SK-N-SH treated with all-trans-retinoic acid at 6 μM for 48 hours (cell line): Measurements from ENCODE around the gene ADGRG6.

Experiments
- ATAC-seq: fragments of 200-7000 bp; cut with Tn5 transposase; 3 replicates; pipeline ENCODE4 v1.9.1; 2020; ENCODE audit warnings: mild to moderate bottlenecking, moderate library complexity
- ARNTL ChIP-seq: fragments of 450-650 bp; formaldehyde crosslinking; IDR thresholded peaks from 2 replicates; pipeline ENCODE4 v1.5.0; 2020; ENCODE audit warnings: low read depth, mild to moderate bottlenecking, moderate library complexity, borderline replicate concordance
- CSDC2 ChIP-seq: fragments of 250-450 bp; sonication (Bioruptor Pico); IDR thresholded peaks from 2 replicates; pipeline ENCODE4 v1.5.0; 2020; ENCODE audit warnings: mild to moderate bottlenecking, moderate library complexity
- CSRNP3 ChIP-seq: fragments of 250-450 bp; sonication (Bioruptor Pico); IDR thresholded peaks from 2 replicates; pipeline ENCODE4 v1.5.1; 2021; ENCODE audit warnings: mild to moderate bottlenecking, moderate library complexity
- ESRRG ChIP-seq: fragments of 250-450 bp; sonication (Bioruptor Pico); IDR thresholded peaks from 2 replicates; pipeline ENCODE4 v1.6.1; 2021; ENCODE audit warnings: mild to moderate bottlenecking
- OSR1 ChIP-seq: fragments of 250-450 bp; sonication (Bioruptor Pico); IDR thresholded peaks from 2 replicates; pipeline ENCODE4 v1.8.0; 2022; ENCODE audit warnings: moderate library complexity, mild to moderate bottlenecking, inconsistent platforms
- PATZ1 ChIP-seq: fragments of 250-450 bp; sonication (Bioruptor Pico); IDR thresholded peaks from 2 replicates; pipeline ENCODE4 v1.8.0; 2020; ENCODE audit warnings: mild to moderate bottlenecking, moderate library complexity, borderline replicate concordance
- PPARA ChIP-seq: fragments of 250-450 bp; sonication (Bioruptor Pico); IDR thresholded peaks from 2 replicates; pipeline ENCODE4 v1.5.0; 2020; ENCODE audit warnings: mild to moderate bottlenecking, borderline replicate concordance
- RARB ChIP-seq: fragments of 250-450 bp; sonication (Bioruptor Pico); IDR thresholded peaks from 2 replicates; pipeline ENCODE4 v1.8.0; 2021; ENCODE audit warnings: mild to moderate bottlenecking, moderate library complexity
- SNAI2 ChIP-seq: fragments of 250-450 bp; sonication (Bioruptor Pico); IDR thresholded peaks from 2 replicates; pipeline ENCODE4 v1.5.0; 2020; ENCODE audit warnings: mild to moderate bottlenecking, moderate library complexity
- TCF4 ChIP-seq: fragments of 250-450 bp; sonication (Bioruptor Pico); IDR thresholded peaks from 2 replicates; pipeline ENCODE4 v1.8.0; 2021; ENCODE audit warnings: mild to moderate bottlenecking, moderate library complexity, borderline replicate concordance
- TOX ChIP-seq: fragments of 250-450 bp; sonication (Bioruptor Pico); IDR thresholded peaks from 2 replicates; pipeline ENCODE4 v1.8.0; 2021; ENCODE audit warnings: mild to moderate bottlenecking, moderate library complexity, borderline replicate concordance
- ZC3H10 ChIP-seq: fragments of 250-450 bp; sonication (Bioruptor Pico); IDR thresholded peaks from 2 replicates; pipeline ENCODE4 v1.5.1; 2021; ENCODE audit warnings: mild to moderate bottlenecking, moderate library complexity
- ZFP3 ChIP-seq: fragments of 250-450 bp; sonication (Bioruptor Pico); IDR thresholded peaks from 2 replicates; pipeline ENCODE4 v1.5.0; 2020; ENCODE audit warnings: mild to moderate bottlenecking, moderate library complexity
- ZFP30 ChIP-seq: fragments of 450-650 bp; formaldehyde crosslinking; IDR thresholded peaks from 2 replicates; pipeline ENCODE4 v1.5.0; 2022; ENCODE audit warnings: mild to moderate bottlenecking, moderate library complexity
- ZNF565 ChIP-seq: fragments of 450-650 bp; formaldehyde crosslinking; conservative IDR thresholded peaks from 2 replicates; pipeline ENCODE4 v1.5.0; 2020; ENCODE audit warnings: low read depth, mild to moderate bottlenecking, moderate library complexity
- ZNF70 ChIP-seq: fragments of 450-650 bp; formaldehyde crosslinking; IDR thresholded peaks from 2 replicates; pipeline ENCODE4 v1.5.0; 2020; ENCODE audit warnings: mild to moderate bottlenecking, moderate library complexity
- TF ChIP-seq, protein P1 (sequence below): fragments of 250-450 bp; sonication (Bioruptor Pico); IDR thresholded peaks from 2 replicates; pipeline ENCODE4 v1.5.1; 2020; ENCODE audit warnings: low read depth, mild to moderate bottlenecking, moderate library complexity
- TF ChIP-seq, protein P2 (sequence below): fragments of 250-450 bp; sonication (Bioruptor Pico); IDR thresholded peaks from 2 replicates; pipeline ENCODE4 v1.8.0; 2021; ENCODE audit warnings: low read depth, mild to moderate bottlenecking, moderate library complexity, borderline replicate concordance
- TF ChIP-seq, protein P3 (sequence below): fragments of 250-450 bp; sonication (Bioruptor Pico); IDR thresholded peaks from 2 replicates; pipeline ENCODE4 v1.5.0; 2020; ENCODE audit warnings: mild to moderate bottlenecking, moderate library complexity

ADGRG6 gene

DNA sequence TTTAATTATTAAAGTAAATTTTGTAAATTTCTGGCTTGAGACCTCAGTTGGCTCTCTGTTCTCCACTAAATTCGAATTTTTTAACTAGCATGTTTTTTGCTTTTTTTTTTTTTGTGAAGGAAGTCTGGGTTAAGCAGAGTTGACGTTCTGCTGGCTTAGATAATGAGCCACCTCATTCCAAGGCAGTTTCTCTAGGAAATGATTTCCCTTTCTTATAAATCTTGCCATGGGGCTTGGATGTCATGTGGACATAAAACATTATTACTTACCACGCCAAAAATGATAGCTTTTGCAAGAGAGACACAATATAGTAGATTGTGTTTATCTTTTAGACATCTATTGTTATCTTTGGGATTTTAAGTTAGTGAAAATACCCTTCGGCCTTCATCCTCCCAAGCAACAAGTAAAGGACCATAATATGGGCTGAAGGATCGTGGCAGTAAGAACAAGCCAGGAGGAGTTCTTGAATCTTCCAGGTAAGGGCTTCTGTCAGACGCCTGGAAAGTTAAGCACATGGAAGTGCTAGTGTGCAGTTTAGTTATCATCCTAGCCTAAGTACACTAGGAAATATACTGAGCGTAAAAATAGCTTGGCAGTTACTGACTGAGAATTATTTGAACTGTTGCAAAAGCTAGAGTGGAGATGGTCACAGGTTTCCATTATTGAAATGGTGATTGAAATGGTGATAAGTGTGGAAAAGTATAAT lies 30.7 kb downstream of the ADGRG6 start:
- peak; percentile 19 for ATAC-seq

DNA sequence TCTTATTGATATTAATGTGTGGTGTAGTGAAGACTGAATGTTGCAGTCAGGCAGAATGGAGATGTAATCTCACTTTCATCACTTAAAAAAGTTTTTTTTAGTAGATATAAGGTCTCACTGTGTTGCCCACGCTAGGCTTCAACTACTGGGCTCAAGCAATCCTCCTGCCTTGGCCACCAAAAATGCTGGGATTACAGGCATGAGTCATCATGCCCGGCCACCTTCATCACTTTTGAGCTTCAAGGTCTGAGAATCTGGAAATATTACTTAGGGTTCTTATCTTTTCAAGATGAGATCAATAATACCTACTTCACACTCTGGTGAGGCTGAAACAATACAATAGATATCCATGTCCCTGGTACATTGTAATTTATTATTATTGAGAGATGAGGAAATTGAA lies 31.6 kb downstream of the ADGRG6 start:
- TF ChIP-seq OSR1 (no peak), CSRNP3 (CRISPR knock-in tag) (no peak), RARB (CRISPR knock-in tag) (no peak)
- TF ChIP-seq, all 23 proteins: peak for 0
- peak; percentile 3; the same call in 1 of the 3 replicates for ATAC-seq

More for the DNA sequence above, 30.7 kb downstream of the ADGRG6 start:
- TF ChIP-seq TOX (CRISPR knock-in tag) (peak; percentile 9; the same call in 1 of the 2 replicates), CSRNP3 (CRISPR knock-in tag) (no peak)

GRCh38 chr6:142334294-142334693 lies 32.5 kb downstream of the ADGRG6 start:
- ATAC-seq = peak; percentile 15
- TF ChIP-seq, protein P1, sequence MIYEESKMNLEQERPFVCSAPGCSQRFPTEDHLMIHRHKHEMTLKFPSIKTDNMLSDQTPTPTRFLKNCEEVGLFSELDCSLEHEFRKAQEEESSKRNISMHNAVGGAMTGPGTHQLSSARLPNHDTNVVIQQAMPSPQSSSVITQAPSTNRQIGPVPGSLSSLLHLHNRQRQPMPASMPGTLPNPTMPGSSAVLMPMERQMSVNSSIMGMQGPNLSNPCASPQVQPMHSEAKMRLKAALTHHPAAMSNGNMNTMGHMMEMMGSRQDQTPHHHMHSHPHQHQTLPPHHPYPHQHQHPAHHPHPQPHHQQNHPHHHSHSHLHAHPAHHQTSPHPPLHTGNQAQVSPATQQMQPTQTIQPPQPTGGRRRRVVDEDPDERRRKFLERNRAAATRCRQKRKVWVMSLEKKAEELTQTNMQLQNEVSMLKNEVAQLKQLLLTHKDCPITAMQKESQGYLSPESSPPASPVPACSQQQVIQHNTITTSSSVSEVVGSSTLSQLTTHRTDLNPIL (CRISPR knock-in tag) = no peak
- TF ChIP-seq SNAI2 (CRISPR knock-in tag) (no peak), OSR1 (no peak), ZNF565 (CRISPR knock-in tag) (no peak), PPARA (no peak), CSDC2 (CRISPR knock-in tag) (no peak), TCF4 (CRISPR knock-in tag) (no peak), ZFP30 (CRISPR knock-in tag) (no peak), TOX (CRISPR knock-in tag) (no peak), ESRRG (no peak), ARNTL (CRISPR knock-in tag) (no peak), ZNF70 (CRISPR knock-in tag) (no peak), PATZ1 (no peak), ZFP3 (CRISPR knock-in tag) (no peak), ZC3H10 (CRISPR knock-in tag) (no peak)
- TF ChIP-seq, protein P2, sequence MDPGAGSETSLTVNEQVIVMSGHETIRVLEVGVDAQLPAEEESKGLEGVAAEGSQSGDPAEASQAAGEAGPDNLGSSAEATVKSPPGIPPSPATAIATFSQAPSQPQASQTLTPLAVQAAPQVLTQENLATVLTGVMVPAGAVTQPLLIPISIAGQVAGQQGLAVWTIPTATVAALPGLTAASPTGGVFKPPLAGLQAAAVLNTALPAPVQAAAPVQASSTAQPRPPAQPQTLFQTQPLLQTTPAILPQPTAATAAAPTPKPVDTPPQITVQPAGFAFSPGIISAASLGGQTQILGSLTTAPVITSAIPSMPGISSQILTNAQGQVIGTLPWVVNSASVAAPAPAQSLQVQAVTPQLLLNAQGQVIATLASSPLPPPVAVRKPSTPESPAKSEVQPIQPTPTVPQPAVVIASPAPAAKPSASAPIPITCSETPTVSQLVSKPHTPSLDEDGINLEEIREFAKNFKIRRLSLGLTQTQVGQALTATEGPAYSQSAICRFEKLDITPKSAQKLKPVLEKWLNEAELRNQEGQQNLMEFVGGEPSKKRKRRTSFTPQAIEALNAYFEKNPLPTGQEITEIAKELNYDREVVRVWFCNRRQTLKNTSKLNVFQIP (CRISPR knock-in tag) = no peak
- TF ChIP-seq, protein P3, sequence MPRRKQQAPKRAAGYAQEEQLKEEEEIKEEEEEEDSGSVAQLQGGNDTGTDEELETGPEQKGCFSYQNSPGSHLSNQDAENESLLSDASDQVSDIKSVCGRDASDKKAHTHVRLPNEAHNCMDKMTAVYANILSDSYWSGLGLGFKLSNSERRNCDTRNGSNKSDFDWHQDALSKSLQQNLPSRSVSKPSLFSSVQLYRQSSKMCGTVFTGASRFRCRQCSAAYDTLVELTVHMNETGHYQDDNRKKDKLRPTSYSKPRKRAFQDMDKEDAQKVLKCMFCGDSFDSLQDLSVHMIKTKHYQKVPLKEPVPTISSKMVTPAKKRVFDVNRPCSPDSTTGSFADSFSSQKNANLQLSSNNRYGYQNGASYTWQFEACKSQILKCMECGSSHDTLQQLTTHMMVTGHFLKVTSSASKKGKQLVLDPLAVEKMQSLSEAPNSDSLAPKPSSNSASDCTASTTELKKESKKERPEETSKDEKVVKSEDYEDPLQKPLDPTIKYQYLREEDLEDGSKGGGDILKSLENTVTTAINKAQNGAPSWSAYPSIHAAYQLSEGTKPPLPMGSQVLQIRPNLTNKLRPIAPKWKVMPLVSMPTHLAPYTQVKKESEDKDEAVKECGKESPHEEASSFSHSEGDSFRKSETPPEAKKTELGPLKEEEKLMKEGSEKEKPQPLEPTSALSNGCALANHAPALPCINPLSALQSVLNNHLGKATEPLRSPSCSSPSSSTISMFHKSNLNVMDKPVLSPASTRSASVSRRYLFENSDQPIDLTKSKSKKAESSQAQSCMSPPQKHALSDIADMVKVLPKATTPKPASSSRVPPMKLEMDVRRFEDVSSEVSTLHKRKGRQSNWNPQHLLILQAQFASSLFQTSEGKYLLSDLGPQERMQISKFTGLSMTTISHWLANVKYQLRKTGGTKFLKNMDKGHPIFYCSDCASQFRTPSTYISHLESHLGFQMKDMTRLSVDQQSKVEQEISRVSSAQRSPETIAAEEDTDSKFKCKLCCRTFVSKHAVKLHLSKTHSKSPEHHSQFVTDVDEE (CRISPR knock-in tag) = no peak
- TF ChIP-seq, all 23 proteins: peak for 0
